ENCODE results near the gene HTD2.

The HTD2 gene

GRCh38 chr3:58352626-58353025 is 46.3 kb downstream of the HTD2 start:
- TF ChIP-seq, protein P1, sequence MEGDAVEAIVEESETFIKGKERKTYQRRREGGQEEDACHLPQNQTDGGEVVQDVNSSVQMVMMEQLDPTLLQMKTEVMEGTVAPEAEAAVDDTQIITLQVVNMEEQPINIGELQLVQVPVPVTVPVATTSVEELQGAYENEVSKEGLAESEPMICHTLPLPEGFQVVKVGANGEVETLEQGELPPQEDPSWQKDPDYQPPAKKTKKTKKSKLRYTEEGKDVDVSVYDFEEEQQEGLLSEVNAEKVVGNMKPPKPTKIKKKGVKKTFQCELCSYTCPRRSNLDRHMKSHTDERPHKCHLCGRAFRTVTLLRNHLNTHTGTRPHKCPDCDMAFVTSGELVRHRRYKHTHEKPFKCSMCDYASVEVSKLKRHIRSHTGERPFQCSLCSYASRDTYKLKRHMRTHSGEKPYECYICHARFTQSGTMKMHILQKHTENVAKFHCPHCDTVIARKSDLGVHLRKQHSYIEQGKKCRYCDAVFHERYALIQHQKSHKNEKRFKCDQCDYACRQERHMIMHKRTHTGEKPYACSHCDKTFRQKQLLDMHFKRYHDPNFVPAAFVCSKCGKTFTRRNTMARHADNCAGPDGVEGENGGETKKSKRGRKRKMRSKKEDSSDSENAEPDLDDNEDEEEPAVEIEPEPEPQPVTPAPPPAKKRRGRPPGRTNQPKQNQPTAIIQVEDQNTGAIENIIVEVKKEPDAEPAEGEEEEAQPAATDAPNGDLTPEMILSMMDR (conservative IDR thresholded peaks at IDR 0.05): no peak
- no peak overlapping the region for H3K27ac ChIP-seq

DNA sequence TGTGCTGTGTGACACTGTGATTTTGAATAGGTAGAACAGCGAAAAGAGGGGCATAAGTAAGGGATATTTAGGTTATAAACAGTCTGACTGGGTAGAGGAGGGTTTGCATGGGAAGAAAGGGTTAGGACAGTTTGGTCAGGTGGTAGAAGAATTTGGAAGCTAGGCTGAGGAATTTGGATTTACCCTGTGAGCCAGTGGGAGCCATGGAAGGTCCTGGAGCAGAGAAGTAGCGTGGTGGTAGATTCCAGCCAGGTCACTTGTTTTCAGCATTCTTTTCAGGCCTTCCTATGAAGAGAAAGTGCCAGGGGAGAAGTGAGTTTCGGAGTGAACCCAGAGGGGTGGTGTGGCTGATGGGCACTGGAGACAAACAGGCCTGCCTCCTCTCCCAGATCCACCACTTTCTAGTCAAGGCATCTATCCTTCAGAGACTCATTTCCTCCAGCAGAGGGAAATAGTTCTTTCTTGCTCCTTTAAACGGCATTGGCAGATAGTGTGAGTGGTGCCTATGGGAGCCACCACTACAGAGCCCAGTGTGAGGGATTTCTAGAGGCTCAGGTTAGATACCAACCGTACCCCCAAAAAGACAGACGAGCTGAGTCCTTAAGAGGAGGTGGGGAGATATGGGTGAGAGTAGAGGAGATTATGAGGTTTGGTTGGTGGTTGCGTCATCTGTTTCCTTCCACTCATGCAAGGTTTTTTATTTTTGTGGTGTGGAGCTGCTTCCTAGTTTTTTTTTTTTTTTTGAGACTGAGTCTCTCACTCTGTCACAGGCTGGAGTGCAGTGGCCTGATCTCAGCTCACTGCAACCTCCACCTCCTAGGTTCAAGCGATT is 47.6 kb downstream of the HTD2 start:
- H3K27ac ChIP-seq: no peak overlapping the region
- TF ChIP-seq, protein P1 (conservative IDR thresholded peaks at IDR 0.05): no peak

- no peak overlapping the region for H3K27ac ChIP-seq
Observed at GRCh38 chr3:58355179-58355578, 48.9 kb downstream of the HTD2 start.

GRCh38 chr3:58356054-58356453 is 49.7 kb downstream of the HTD2 start:
- TF ChIP-seq, protein P1 (conservative IDR thresholded peaks at IDR 0.05): no peak
- H3K27ac ChIP-seq: no peak overlapping the region

More at GRCh38 chr3:58355179-58355578, 48.9 kb downstream of the HTD2 start:
- TF ChIP-seq, protein P1 (conservative IDR thresholded peaks at IDR 0.05): no peak

GRCh38 chr3:58357402-58357801 is 51.1 kb downstream of the HTD2 start:
- TF ChIP-seq, protein P1 (conservative IDR thresholded peaks at IDR 0.05): no peak
- no peak overlapping the region for H3K27ac ChIP-seq

DNA sequence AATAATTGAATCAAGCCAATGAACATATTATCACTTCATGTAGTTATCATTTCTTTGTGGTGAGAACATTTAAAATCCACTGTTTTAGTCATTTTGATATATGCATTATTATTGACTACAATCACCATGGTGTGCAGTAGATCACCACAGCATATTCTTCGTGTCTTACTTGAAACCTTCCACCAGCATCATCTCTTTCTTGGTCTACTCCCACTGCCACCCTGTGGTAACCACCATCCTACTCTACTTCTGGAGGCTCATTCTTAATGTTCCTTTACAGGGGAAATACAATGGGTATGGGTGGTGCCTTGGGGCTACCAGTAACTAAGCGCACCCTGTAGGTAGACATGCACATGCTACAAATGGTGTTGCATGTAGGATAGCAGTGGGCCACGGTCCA is 51.8 kb downstream of the HTD2 start:
- H3K27ac ChIP-seq: no peak overlapping the region
- TF ChIP-seq, protein P1 (conservative IDR thresholded peaks at IDR 0.05): no peak

GRCh38 chr3:58358808-58359207 is 52.5 kb downstream of the HTD2 start:
- TF ChIP-seq, protein P1 (conservative IDR thresholded peaks at IDR 0.05): no peak
- H3K27ac ChIP-seq: no peak overlapping the region

Data from VCaP (cell line).